GM18951 (cell line): ENCODE results near the gene COL4A2.
"Not testable (repeated sequence)": the region's sequence is repeated elsewhere in the genome, so short reads cannot be mapped to it uniquely, and the experiment has no call there.

Source experiments
- POLR2A ChIP-seq: IDR thresholded peaks from 4 replicates; pipeline ENCODE4 v1.6.1; 2011; ENCODE audit warnings: mild to moderate bottlenecking; ENCODE audit not compliant: insufficient read length, insufficient read depth; ENCODE audit errors: extremely low read depth
- in situ Hi-C: fragments of 300-500 bp; cut with MboI; formaldehyde crosslinking; loops from one replicate; pipeline ENCODE4 v1.12.0; 2022; ENCODE audit warnings: low sequenced_read_pairs, mixed read lengths, inconsistent platforms; ENCODE audit not compliant: unreplicated experiment

COL4A2 gene

DNA sequence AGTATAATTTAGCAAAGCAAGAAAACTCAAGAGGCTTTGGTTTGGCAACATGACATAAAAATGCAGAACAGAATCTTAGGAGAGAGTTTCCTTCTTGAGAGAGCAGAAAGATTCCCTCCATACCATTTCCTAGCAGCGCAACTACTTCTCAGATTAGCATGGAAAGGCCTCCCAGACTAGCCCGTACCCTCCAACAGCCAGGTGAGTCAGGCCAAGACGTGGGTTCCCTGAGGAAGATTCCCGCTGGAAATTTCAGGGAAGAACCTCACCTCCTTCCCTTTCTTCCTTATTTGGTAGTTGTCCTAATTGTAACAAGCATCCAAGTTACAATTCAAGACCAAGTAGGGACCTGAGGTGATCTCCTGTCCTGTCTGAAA, 12.3 kb downstream of the COL4A2 start:
- no peak for TF ChIP-seq POLR2A
- in situ Hi-C loops: no loop called here

DNA sequence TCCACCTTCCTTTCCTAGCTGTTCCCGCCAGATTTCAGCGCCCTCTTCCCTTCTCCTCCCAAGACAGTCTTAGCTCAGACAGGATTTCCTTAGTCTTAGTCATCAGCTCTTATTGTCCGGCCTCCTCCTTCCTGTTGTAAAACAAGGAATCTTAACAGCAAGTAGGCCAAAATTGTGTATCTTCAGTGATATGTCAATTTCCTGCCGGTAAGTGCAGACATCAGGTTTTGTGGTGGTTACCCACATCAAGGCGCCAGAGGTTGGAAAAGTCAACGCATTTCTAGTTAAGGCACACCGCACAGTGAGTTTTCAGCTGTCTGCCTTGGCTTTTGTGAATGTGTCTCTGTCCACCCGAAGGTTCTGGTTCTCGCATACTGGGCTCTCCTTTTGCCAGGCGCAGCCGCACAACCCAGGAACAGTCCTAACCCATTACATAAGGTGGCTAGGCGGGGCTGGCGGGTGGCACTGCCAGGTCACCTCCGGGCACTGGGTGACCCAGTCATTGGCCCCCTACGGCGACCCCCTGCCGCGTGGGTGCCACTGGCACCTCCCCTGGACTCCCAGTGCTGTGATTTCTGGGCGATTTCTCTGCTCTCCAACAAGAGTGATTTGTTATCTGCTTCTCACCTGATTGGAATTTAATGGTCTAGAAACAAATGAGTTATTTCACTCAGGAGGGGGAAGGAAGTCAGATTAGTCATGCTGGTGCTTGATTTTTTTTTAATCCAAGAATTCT, 12.9 kb downstream of the COL4A2 start:
- no peak for TF ChIP-seq POLR2A
- in situ Hi-C loops: no loop called here

DNA sequence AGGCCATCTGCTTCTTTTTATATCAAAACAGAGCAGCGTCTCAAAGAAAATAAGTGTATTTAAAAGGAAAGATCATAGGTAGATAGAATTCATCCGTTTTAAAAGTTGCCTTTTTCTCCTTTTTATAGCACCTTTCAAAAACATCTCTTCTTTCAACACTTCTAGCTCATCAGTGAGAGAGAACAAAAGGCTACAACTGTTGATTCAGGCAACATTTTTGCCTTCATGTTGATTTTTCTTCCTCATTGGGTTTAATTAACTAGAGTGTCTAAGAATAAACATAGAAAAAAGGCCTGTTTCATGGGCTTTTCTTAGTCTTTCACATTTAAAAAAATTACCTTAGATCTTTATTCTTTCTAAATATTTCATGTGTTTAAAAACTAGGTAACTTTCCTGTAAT, 13.6 kb downstream of the COL4A2 start:
- in situ Hi-C loops: no loop called here
- no peak for TF ChIP-seq POLR2A

DNA sequence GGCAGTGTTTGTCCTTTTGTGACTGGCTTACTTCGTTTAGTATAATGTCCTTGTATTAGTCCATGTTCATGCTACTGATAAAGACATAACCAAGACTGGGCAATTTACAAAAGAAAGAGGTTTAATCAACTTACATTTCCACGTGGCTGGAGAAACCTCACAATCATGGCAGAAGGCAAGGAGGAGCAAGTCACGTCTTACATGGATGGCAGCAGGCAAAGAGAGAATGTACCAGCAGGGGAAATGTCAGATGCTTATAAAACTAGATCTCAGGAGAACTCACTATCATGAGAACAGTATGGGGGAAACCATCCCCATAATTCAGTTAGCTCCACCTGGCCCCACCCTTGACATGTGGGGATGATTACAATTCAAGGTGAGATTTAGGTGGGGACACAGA, 14.5 kb downstream of the COL4A2 start:
- in situ Hi-C loops: not testable (repeated sequence)

DNA sequence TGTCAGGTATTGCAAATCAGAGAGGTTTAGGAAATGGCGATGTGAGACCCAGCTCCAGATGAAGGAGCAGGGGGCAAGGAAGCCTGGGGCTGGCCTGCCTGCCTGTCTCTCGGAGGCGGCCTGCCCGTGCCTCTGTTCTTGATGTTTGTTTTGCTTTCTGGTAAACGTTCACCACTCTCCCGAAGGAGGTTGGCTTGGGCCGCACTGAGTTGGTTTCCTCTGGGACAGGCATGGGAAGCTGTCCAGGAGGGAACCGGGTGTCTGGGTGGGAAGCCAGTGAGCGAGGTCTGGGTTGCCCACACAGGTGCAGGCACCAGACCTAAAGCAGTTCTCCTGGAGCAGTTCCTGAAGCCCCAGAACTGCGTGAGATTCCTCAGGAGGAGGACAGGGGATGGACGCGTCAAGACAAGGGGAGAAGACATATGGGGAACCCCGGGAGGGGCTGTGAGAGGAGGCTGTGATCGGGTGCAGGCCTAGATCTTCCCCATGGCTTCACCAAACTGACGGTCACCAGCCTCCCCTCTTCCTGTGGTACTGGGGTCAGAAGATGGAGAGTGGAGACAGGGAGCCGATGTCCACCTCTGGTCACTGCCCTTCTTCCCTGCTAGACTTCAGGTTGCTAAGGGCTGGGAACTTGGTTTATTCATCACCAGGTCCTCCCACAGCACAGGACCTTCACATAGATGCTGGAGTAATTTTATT, 15.2 kb downstream of the COL4A2 start:
- in situ Hi-C loops: no loop called here
- TF ChIP-seq POLR2A: no peak

DNA sequence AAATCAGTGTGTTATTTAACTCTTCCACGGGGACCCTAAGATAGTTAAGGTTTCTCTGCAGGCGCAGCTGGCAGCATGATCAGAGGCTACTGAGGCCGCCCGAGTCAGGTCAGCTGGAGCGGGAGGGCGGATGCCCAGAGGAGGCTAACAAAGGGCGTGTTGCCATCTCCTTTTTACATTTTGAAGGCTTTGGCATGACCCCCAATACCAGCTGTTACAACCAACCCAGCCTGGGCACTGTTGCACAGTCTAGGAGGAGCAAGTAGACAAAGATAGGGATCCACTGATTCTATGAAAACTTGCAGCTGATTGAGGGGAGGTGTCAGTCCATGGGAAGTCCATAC, 15.7 kb downstream of the COL4A2 start:
- in situ Hi-C loops: no loop called here

DNA sequence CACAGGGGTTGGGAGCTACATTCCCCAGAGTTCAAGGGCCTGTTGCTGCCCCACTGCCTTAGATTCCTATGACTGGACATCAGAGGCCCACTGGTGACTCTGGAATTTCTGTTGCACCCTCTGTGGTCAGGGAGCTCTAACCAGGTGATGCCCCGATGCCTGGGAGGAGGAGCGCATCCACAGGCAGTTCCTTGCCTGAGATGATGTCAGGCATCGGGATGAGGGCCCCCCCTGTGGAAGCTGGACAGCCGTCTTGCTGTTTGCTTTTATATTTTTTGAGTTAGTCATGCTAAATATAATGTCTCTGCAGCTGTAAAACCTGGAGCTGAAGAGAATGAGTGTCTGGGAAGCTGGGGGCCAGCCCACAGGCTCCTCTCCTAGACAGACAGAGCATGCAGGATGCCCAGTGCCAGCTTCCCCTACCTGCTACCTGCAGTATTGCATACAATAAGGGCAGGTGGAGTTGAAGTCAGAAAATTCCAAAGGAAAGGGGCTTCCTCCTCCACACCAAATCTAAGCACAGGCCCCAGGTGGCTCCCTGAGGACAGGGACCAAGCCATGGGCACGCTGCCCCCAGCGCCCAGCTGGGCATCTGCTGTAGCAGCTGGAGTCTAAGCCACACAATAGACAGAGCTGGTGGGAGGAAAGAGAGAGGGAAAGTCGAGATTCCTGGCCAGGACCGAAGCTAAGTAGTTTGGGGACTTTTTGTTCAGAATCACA, 16.2 kb downstream of the COL4A2 start:
- in situ Hi-C loops: no loop called here
- TF ChIP-seq POLR2A: no peak

More for the DNA sequence above, 15.7 kb downstream of the COL4A2 start:
- no peak for TF ChIP-seq POLR2A

DNA sequence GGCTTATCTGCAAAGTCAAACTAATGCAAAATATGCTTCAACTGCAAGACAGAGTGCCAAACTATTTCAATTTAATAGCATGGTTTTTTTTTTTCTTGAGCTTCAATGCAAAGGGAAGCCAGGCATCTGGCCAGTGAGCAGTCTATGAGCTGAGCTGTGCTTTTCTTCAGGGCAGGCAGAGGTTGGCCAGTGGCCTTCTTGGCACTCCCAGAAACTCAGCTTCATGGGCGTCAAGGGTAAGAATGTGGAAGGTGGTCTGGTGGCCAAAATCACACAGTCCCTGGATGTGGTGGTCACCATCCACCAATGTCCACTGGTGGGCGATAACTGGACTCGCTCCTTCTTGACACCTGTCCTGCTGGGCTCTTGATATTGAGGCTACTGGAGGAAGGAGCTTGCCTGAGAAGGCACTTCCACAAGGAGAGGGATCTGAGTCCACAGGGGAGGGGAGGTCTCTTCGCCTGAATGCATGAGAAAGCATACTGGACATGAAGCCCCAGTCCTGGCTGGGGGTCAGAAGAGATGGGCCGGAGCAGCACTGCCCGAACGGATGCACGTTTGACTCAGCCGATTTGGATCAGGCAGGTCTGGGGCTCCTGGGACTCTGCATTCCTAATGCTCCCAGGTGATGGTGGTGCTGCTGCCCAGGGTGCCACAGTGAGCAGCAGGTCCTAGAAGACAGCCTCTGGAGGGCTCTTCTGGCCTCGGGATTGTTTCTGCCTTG, 17.1 kb downstream of the COL4A2 start:
- TF ChIP-seq POLR2A: no peak

DNA sequence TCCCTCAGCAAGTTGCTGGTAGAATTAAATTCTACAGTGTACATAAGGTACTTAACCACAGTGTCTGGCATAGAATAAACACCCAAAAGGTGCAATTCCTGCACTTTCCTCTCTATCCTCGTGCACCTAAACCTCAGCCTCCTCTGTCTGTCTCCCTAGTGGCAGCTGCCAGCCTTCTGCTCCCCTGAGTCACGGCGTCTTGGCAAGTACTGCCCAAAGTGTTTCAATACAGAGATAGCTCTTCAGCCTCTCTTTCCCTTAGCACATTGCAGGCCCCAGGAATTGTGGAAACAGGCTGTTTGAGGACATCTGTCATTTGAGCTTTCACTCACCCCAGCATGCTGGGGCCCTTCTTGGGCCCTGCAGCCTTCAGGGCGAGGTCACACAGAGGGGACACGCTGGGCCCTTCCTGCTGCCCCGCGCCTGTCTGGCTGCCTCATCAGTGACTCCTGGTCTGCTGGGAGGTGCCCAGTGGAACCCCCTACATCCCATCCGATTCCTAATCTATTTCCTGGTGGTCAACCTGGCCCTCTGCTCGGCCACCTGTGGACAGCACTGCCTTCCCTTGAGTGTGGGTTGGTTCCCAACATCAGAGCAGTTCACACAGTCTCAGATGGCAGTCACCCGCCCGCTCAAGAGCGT, 19.3 kb downstream of the COL4A2 start:
- in situ Hi-C loops: no loop called here
- TF ChIP-seq POLR2A: no peak

More for the DNA sequence above, 17.1 kb downstream of the COL4A2 start:
- in situ Hi-C loops: no loop called here

DNA sequence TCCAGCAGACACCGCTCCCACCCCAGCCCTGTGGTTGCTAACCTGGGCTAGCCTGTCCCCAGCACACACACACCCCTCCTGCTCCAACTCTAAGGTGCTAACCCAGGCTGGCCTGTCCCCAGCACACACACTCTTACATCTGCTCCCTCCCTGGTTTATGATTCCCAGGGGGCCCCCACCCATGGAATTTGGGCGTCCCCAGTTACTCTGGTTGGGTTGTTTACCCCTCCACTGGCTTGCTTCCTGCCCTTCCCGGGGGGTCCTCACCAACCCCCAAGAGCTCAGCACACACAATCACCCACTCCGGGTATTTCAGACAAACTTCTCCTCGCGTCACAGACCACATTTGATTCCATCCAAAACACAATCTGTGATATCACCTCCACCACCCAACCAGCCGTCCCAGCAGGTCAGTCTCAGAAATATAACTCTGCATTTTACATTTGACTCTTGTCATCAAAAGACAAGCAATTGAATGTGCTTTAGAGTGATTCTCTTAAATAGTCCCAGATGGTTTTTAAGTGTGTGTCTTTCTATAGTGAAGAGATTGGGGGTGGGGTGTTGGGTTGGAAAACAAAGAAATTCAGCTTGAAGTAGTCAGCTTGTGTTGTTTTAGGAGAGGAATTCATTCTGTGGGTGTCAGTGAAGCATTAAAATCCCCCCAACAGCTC, 20.1 kb downstream of the COL4A2 start:
- in situ Hi-C loops: no loop called here

DNA sequence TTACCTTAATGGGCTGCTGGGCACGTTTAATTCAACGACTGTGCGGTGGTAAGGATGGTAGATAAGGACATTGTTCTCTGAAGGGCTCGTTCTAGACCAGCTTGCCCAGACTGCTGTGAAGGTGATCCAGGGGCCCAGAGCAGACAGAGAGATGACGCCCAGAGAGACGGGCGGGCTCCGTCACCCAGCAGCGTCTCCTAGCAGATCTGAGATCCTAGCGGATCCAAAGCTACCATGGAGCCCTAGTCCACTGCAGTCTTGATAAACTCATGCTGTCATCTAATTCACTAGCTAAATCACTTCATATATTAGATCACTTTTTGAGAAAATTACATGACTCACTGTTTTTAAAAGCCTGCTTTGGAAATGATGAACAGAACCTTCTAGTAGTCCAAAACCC, 21.5 kb downstream of the COL4A2 start:
- no peak for TF ChIP-seq POLR2A
- in situ Hi-C loops: no loop called here

More for the DNA sequence above, 20.1 kb downstream of the COL4A2 start:
- no peak for TF ChIP-seq POLR2A

DNA sequence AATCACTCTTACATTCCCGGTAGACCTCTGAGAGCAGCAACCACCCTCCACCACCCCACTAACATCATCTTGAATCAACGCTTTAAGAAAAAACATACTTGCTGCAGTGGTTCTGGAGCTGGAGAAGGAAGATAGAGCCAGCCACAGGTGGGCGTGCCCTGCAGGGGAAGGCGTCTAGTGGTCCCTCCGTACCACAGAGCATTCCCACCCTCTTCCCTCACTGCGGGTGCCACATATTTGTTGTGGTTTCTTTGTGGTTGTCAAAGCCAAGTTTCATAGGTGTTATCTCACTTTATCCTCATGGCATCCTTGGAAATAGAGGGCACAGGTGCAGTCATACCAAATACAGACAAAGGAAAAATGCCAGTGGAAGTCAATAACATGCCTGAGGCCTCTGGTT, 22.2 kb downstream of the COL4A2 start:
- no peak for TF ChIP-seq POLR2A
- in situ Hi-C loops: no loop called here
